ENCODE results near the gene DSCAML1.

DSCAML1 gene

GRCh38 chr11:117836077-117836960 is 39.3 kb upstream of the DSCAML1 start:
- H3K36me3 Mint-ChIP-seq (ENCODE audit: low read depth), result no peaks in the 10 kb centered on the region
- H3K27me3 Mint-ChIP-seq, result no peaks in the 10 kb centered on the region
- no peak for DNase-seq
- H3K27ac Mint-ChIP-seq, result no peak overlapping the region
- no peak overlapping the region for H3K4me3 Mint-ChIP-seq
- peaks cover 2% of the 10 kb centered on the region for H3K4me1 Mint-ChIP-seq
- H3K9me3 Mint-ChIP-seq, result no peaks in the 10 kb centered on the region
- no peak for ATAC-seq

- no peaks in the 10 kb centered on the region for H3K27me3 Mint-ChIP-seq
- ATAC-seq, result no peak
- no peak for DNase-seq
- H3K27ac Mint-ChIP-seq, result no peak overlapping the region
- no peak overlapping the region for H3K4me3 Mint-ChIP-seq
- H3K9me3 Mint-ChIP-seq, result no peaks in the 10 kb centered on the region
- H3K4me1 Mint-ChIP-seq, result peaks cover 9% of the 10 kb centered on the region
- H3K36me3 Mint-ChIP-seq (ENCODE audit: low read depth), result no peaks in the 10 kb centered on the region
These were observed 38.6 kb upstream of the DSCAML1 start for GRCh38 chr11:117835576-117835975.

GRCh38 chr11:117834838-117835443 is 37.9 kb upstream of the DSCAML1 start:
- no peak overlapping the region for H3K27ac Mint-ChIP-seq
- no peaks in the 10 kb centered on the region for H3K27me3 Mint-ChIP-seq
- H3K4me1 Mint-ChIP-seq, result peaks cover 16% of the 10 kb centered on the region
- DNase-seq, result no peak
- ATAC-seq, result no peak
- H3K4me3 Mint-ChIP-seq, result no peak overlapping the region
- no peaks in the 10 kb centered on the region for H3K36me3 Mint-ChIP-seq (ENCODE audit: low read depth)
- no peaks in the 10 kb centered on the region for H3K9me3 Mint-ChIP-seq

- Mint-ChIP-seq H3K9me3 (no peaks in the 10 kb centered on the region), H3K27me3 (no peaks in the 10 kb centered on the region), H3K4me3 (no peak overlapping the region), H3K36me3 (ENCODE audit: low read depth) (no peaks in the 10 kb centered on the region), H3K27ac (no peak overlapping the region), H3K4me1 (peaks cover 23% of the 10 kb centered on the region)
- DNase-seq (no peak), ATAC-seq (no peak)
These were observed 37.2 kb upstream of the DSCAML1 start for GRCh38 chr11:117834068-117834810.

- H3K27ac Mint-ChIP-seq, result no peak overlapping the region
- DNase-seq (no peak), ATAC-seq (no peak)
- no peaks in the 10 kb centered on the region for H3K27me3 Mint-ChIP-seq
- H3K36me3 Mint-ChIP-seq (ENCODE audit: low read depth), result no peaks in the 10 kb centered on the region
- no peak overlapping the region for H3K4me3 Mint-ChIP-seq
- H3K9me3 Mint-ChIP-seq, result no peaks in the 10 kb centered on the region
- H3K4me1 Mint-ChIP-seq, result peaks cover 30% of the 10 kb centered on the region
These were observed 36.4 kb upstream of the DSCAML1 start for GRCh38 chr11:117833401-117833891.

- Mint-ChIP-seq H3K27ac (no peak overlapping the region), H3K4me3 (no peak overlapping the region), H3K36me3 (ENCODE audit: low read depth) (no peaks in the 10 kb centered on the region), H3K9me3 (no peaks in the 10 kb centered on the region), H3K27me3 (no peaks in the 10 kb centered on the region), H3K4me1 (peaks cover 40% of the 10 kb centered on the region)
- ATAC-seq (no peak), DNase-seq (no peak)
These were observed 35.5 kb upstream of the DSCAML1 start for GRCh38 chr11:117832511-117832910.

- Mint-ChIP-seq H3K36me3 (ENCODE audit: low read depth) (no peaks in the 10 kb centered on the region), H3K27me3 (no peaks in the 10 kb centered on the region), H3K27ac (no peak overlapping the region), H3K4me3 (no peak overlapping the region), H3K4me1 (peaks cover 43% of the 10 kb centered on the region), H3K9me3 (no peaks in the 10 kb centered on the region)
- ATAC-seq (no peak), DNase-seq (no peak)
These were observed 34.8 kb upstream of the DSCAML1 start for GRCh38 chr11:117831661-117832415.

- H3K36me3 Mint-ChIP-seq (ENCODE audit: low read depth), result no peaks in the 10 kb centered on the region
- ATAC-seq (no peak), DNase-seq (no peak)
- H3K9me3 Mint-ChIP-seq, result no peaks in the 10 kb centered on the region
- H3K27me3 Mint-ChIP-seq, result no peaks in the 10 kb centered on the region
- no peak overlapping the region for H3K4me3 Mint-ChIP-seq
- H3K27ac Mint-ChIP-seq, result peak overlapping the region; percentile 73
- H3K4me1 Mint-ChIP-seq, result peaks cover 51% of the 10 kb centered on the region
These were observed 33.8 kb upstream of the DSCAML1 start for GRCh38 chr11:117830674-117831351.

GRCh38 chr11:117830072-117830471 is 33.1 kb upstream of the DSCAML1 start:
- Mint-ChIP-seq H3K36me3 (ENCODE audit: low read depth) (no peaks in the 10 kb centered on the region), H3K27ac (peak overlapping the region; percentile 73), H3K4me3 (peak overlapping the region; percentile 19), H3K9me3 (no peaks in the 10 kb centered on the region), H3K4me1 (peaks cover 58% of the 10 kb centered on the region), H3K27me3 (no peaks in the 10 kb centered on the region)
- DNase-seq (no peak), ATAC-seq (no peak)

GRCh38 chr11:117829369-117829725 is 32.3 kb upstream of the DSCAML1 start:
- DNase-seq, result no peak
- H3K4me1 Mint-ChIP-seq, result peaks cover 66% of the 10 kb centered on the region
- no peak overlapping the region for H3K4me3 Mint-ChIP-seq
- H3K36me3 Mint-ChIP-seq (ENCODE audit: low read depth), result no peaks in the 10 kb centered on the region
- H3K9me3 Mint-ChIP-seq, result no peaks in the 10 kb centered on the region
- H3K27ac Mint-ChIP-seq, result peak overlapping the region; percentile 89
- ATAC-seq, result no peak
- H3K27me3 Mint-ChIP-seq, result no peaks in the 10 kb centered on the region

- peak overlapping the region; percentile 38 for H3K4me3 Mint-ChIP-seq
- DNase-seq, result peak; percentile 93
- ATAC-seq, result peak; percentile 97
- no peaks in the 10 kb centered on the region for H3K36me3 Mint-ChIP-seq (ENCODE audit: low read depth)
- H3K9me3 Mint-ChIP-seq, result no peaks in the 10 kb centered on the region
- H3K27ac Mint-ChIP-seq, result peak overlapping the region; percentile 89
- H3K4me1 Mint-ChIP-seq, result peaks cover 71% of the 10 kb centered on the region
- no peaks in the 10 kb centered on the region for H3K27me3 Mint-ChIP-seq
These were observed 31.8 kb upstream of the DSCAML1 start for GRCh38 chr11:117828611-117829368.

- Mint-ChIP-seq H3K9me3 (no peaks in the 10 kb centered on the region), H3K36me3 (ENCODE audit: low read depth) (no peaks in the 10 kb centered on the region), H3K27me3 (no peaks in the 10 kb centered on the region), H3K27ac (peak overlapping the region; percentile 1), H3K4me1 (peaks cover 81% of the 10 kb centered on the region), H3K4me3 (peak overlapping the region; percentile 38)
- ATAC-seq (no peak), DNase-seq (no peak)
These were observed 30.8 kb upstream of the DSCAML1 start for GRCh38 chr11:117827521-117828511.
